Measurements from ENCODE around the gene POC1A. TPM values are rescaled to one million over a fixed set of nuclear protein-coding genes. Genes with fewer than 3 reads are reported as not detected.

The POC1A gene
- total and polyA plus RNA-seq, 7 donors = 0.66 to 15.8 (median 1.7) TPM

DNA sequence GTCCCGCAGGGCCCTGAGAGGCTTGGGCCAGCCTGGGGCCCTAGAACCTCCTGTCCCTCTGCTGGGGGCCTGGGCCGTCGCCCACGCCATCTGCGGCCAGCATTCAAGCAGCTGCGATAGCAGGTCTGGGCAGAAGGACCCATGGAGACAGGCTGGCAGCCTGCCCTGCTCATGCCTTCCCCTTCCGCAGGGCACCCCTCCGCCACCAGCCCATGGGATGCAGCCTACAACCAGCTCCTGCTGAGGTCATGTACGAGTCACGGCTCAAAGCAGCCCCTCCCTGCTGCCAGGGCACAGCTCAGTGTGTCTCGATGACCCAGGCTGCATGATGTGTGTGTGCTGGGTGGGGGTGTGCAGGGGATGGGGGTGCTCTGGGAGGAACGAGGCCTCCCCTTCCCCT is 125.7 kb downstream of the POC1A start:
- intact Hi-C loops (cut with DNase I) = no loop called here
- Histone ChIP-seq H3K4me1 (peaks cover 0 to 3% (median under 1%) of the 10 kb centered on the region in 4 donors), H3K27ac (no peak overlapping the region), H3K4me3 (no peak overlapping the region), H3K27me3 (no peaks in the 10 kb centered on the region), H3K9me3 (no peaks in the 10 kb centered on the region), H3K36me3 (no peaks in the 10 kb centered on the region)
- TF ChIP-seq, protein P1, sequence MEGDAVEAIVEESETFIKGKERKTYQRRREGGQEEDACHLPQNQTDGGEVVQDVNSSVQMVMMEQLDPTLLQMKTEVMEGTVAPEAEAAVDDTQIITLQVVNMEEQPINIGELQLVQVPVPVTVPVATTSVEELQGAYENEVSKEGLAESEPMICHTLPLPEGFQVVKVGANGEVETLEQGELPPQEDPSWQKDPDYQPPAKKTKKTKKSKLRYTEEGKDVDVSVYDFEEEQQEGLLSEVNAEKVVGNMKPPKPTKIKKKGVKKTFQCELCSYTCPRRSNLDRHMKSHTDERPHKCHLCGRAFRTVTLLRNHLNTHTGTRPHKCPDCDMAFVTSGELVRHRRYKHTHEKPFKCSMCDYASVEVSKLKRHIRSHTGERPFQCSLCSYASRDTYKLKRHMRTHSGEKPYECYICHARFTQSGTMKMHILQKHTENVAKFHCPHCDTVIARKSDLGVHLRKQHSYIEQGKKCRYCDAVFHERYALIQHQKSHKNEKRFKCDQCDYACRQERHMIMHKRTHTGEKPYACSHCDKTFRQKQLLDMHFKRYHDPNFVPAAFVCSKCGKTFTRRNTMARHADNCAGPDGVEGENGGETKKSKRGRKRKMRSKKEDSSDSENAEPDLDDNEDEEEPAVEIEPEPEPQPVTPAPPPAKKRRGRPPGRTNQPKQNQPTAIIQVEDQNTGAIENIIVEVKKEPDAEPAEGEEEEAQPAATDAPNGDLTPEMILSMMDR (IDR thresholded peaks at IDR 0.05) = no peak
- no peak for TF ChIP-seq POLR2A (IDR thresholded peaks at IDR 0.05)
- TF ChIP-seq EP300 (IDR thresholded peaks at IDR 0.05) = no peak
- TF ChIP-seq POLR2AphosphoS5 (IDR thresholded peaks at IDR 0.05) = no peak
- 86 to 87% methylated on average over 12 of the region's 12 CpGs for WGBS, 2 donors
- no peak for DNase-seq

DNA sequence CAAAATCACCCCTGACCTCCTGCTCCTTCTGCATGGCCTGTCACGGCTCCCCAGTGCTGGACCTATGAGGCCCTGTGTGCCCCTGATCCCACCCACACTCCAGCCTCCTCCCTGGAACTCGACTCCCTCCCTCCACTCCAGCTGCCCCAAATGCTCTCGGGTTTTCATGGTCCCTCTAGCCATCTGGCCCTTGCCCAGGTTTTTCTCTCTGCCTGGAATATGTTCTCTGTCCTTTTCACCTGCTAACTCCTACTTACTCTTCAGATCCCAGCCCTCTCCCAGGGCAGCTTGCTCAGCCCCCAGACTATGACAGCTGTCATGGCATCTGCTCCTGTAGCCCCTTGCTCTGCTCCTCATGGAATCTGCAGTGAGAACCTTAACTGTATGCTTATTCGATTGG is 128.2 kb downstream of the POC1A start:
- WGBS, 2 donors = 75 to 76% methylated on average over 4 of the region's 4 CpGs
- no peaks in the 10 kb centered on the region for H3K9me3 ChIP-seq
- TF ChIP-seq POLR2A (IDR thresholded peaks at IDR 0.05) = no peak
- TF ChIP-seq POLR2AphosphoS5 (IDR thresholded peaks at IDR 0.05) = no peak
- no peak for TF ChIP-seq EP300 (IDR thresholded peaks at IDR 0.05)
- TF ChIP-seq, protein P1 (IDR thresholded peaks at IDR 0.05) = no peak
- no peak overlapping the region for H3K27ac ChIP-seq
- H3K4me3 ChIP-seq = no peak overlapping the region
- no peaks in the 10 kb centered on the region for H3K27me3 ChIP-seq
- peaks cover 0 to 19% (median 18%) of the 10 kb centered on the region in 4 donors for H3K4me1 ChIP-seq
- no peak for DNase-seq
- H3K36me3 ChIP-seq = no peaks in the 10 kb centered on the region
- intact Hi-C loops (cut with DNase I) = no loop called here

DNA sequence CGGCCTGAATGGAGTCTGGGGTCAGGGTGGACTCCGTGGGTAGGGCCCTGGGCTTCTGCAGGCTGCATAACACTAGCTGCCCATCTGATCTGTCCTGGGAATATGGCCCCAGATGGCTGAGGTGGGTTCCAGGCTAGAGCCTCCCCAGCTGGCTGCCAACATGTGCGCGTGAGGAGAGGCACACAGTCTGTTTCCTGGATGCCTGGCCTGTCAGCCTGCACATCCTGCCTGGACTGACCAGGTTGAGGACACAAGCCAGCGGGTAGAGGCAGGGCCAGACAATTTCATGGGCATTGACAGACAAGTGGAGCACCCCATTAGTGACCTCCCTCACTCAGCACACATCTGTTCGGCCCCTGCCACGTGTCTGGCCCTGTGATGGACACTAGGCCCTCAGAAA is 128.8 kb downstream of the POC1A start:
- Histone ChIP-seq H3K4me1 (peaks cover 0 to 19% (median 18%) of the 10 kb centered on the region in 4 donors), H3K27ac (no peak overlapping the region), H3K27me3 (no peaks in the 10 kb centered on the region), H3K36me3 (no peaks in the 10 kb centered on the region), H3K9me3 (no peaks in the 10 kb centered on the region), H3K4me3 (no peak overlapping the region)
- WGBS, 2 donors = 79 to 86% methylated on average over 7 of the region's 7 CpGs
- intact Hi-C loops (cut with DNase I) = no loop called here
- TF ChIP-seq POLR2AphosphoS5 (IDR thresholded peaks at IDR 0.05) (no peak), EP300 (IDR thresholded peaks at IDR 0.05) (no peak), POLR2A (IDR thresholded peaks at IDR 0.05) (no peak)
- DNase-seq = no peak

Other genes with a start within 250 kb of the POC1A start
- gene RRP9, start 212.5 kb downstream of the POC1A start, total RNA-seq = 10 to 100 TPM in 3 of 4 donors, 1 to 10 TPM in 1; 6.4 to 13.3 (median 12.4) TPM
- gene RRP9, start 212.5 kb downstream of the POC1A start, polyA plus RNA-seq = 10 to 100 TPM; 10.2 to 29.0 (median 13.8) TPM
- 10 to 100 TPM; 22.4 to 35.8 (median 26.7) TPM for gene PARP3, start 212.1 kb downstream of the POC1A start, total RNA-seq
- 10 to 100 TPM in 2 of 3 donors, 1 to 10 TPM in 1; 9.0 to 26.3 (median 12.3) TPM for gene PARP3, start 212.1 kb downstream of the POC1A start, polyA plus RNA-seq
- 1 to 10 TPM in 1 of 4 donors, under 1 TPM in 1, not detected in 2; 0.71 to 1.1 TPM for gene GPR62, start 199.0 kb downstream of the POC1A start, total RNA-seq
- under 1 TPM in 1 of 3 donors, not detected in 2; 0.03 TPM for gene GPR62, start 199.0 kb downstream of the POC1A start, polyA plus RNA-seq
- gene PCBP4, start 187.0 kb downstream of the POC1A start, total RNA-seq = 100 to 1,000 TPM; 256 to 292 (median 268) TPM
- 10 to 100 TPM; 15.6 to 19.8 (median 17.3) TPM for gene PCBP4, start 187.0 kb downstream of the POC1A start, polyA plus RNA-seq
- 10 to 100 TPM; 48.5 to 72.4 (median 51.7) TPM for gene ABHD14B, start 180.4 kb downstream of the POC1A start, total RNA-seq
- 100 to 1,000 TPM in 2 of 3 donors, 10 to 100 TPM in 1; 62.4 to 117 (median 105) TPM for gene ABHD14B, start 180.4 kb downstream of the POC1A start, polyA plus RNA-seq
- gene ABHD14A, start 179.4 kb downstream of the POC1A start, total RNA-seq = 10 to 100 TPM; 16.3 to 35.3 (median 22.1) TPM
- 10 to 100 TPM in 1 of 3 donors, 1 to 10 TPM in 2; 3.2 to 14.9 (median 7.2) TPM for gene ABHD14A, start 179.4 kb downstream of the POC1A start, polyA plus RNA-seq
- 10 to 100 TPM in 3 of 4 donors, 1 to 10 TPM in 1; 1.4 to 25.3 (median 16.6) TPM for gene ACY1, start 170.9 kb downstream of the POC1A start, total RNA-seq
- gene ACY1, start 170.9 kb downstream of the POC1A start, polyA plus RNA-seq = 100 to 1,000 TPM; 122 to 279 (median 146) TPM
- gene RPL29, start 158.5 kb downstream of the POC1A start, total RNA-seq = 1,000 to 10,000 TPM; 1,247 to 2,632 (median 2,024) TPM
- 1,000 to 10,000 TPM; 1,880 to 2,993 (median 2,094) TPM for gene RPL29, start 158.5 kb downstream of the POC1A start, polyA plus RNA-seq
- gene DUSP7, start 97.9 kb downstream of the POC1A start, total RNA-seq = 1 to 10 TPM; 6.3 to 7.5 (median 7.0) TPM
- gene DUSP7, start 97.9 kb downstream of the POC1A start, polyA plus RNA-seq = 1 to 10 TPM; 3.0 to 7.6 (median 4.2) TPM
- 10 to 100 TPM; 23.2 to 27.3 (median 25.8) TPM for gene ALAS1, start 43.7 kb upstream of the POC1A start, total RNA-seq
- gene ALAS1, start 43.7 kb upstream of the POC1A start, polyA plus RNA-seq = 100 to 1,000 TPM in 1 of 3 donors, 10 to 100 TPM in 2; 70.7 to 121 (median 81.7) TPM
- gene TLR9, start 71.2 kb upstream of the POC1A start, total RNA-seq = under 1 TPM in 2 of 4 donors, not detected in 2; 0.54 to 0.55 TPM
- under 1 TPM in 1 of 3 donors, not detected in 2; 0.98 TPM for gene TLR9, start 71.2 kb upstream of the POC1A start, polyA plus RNA-seq
- 10 to 100 TPM; 40.4 to 57.3 (median 50.8) TPM for gene TWF2, start 84.7 kb upstream of the POC1A start, total RNA-seq
- gene TWF2, start 84.7 kb upstream of the POC1A start, polyA plus RNA-seq = 10 to 100 TPM; 62.5 to 79.3 (median 65.3) TPM
- 10 to 100 TPM; 21.7 to 28.2 (median 24.8) TPM for gene PPM1M, start 91.3 kb upstream of the POC1A start, total RNA-seq
- 10 to 100 TPM in 2 of 3 donors, 1 to 10 TPM in 1; 5.8 to 16.9 (median 11.4) TPM for gene PPM1M, start 91.3 kb upstream of the POC1A start, polyA plus RNA-seq
- 10 to 100 TPM; 44.4 to 54.9 (median 48.0) TPM for gene WDR82, start 124.2 kb upstream of the POC1A start, total RNA-seq
- gene WDR82, start 124.2 kb upstream of the POC1A start, polyA plus RNA-seq = 10 to 100 TPM; 22.2 to 50.2 (median 28.4) TPM
- 1 to 10 TPM; 1.6 to 4.6 (median 3.8) TPM for gene GLYCTK, start 133.4 kb upstream of the POC1A start, total RNA-seq
- 10 to 100 TPM; 20.4 to 48.2 (median 48.1) TPM for gene GLYCTK, start 133.4 kb upstream of the POC1A start, polyA plus RNA-seq
- gene DNAH1, start 161.9 kb upstream of the POC1A start, total RNA-seq = 1 to 10 TPM; 2.3 to 8.6 (median 6.1) TPM
- gene DNAH1, start 161.9 kb upstream of the POC1A start, polyA plus RNA-seq = 1 to 10 TPM; 1.2 to 7.7 (median 1.4) TPM